Measurements from ENCODE around the gene SOX30. TPM values are rescaled to one million over a fixed set of nuclear protein-coding genes. Genes with fewer than 3 reads are reported as not detected.

SOX30 gene
- total RNA-seq, 3 donors from 2014 or later (not counting 1 experiment from before 2014, with no cell fraction given): 0.09 TPM; not detected in 2

GRCh38 chr5:157626831-157627230, 25.4 kb downstream of the SOX30 start:
- no peak for TF ChIP-seq CTCF (IDR thresholded peaks at IDR 0.05)
- H3K27ac Mint-ChIP-seq: no peak overlapping the region
- intact Hi-C loops (cut with micrococcal nuclease): no loop called here
- H3K27me3 ChIP-seq (ENCODE audit: control insufficient read depth, insufficient read depth, low read length): no peaks in the 10 kb centered on the region
- no peaks in the 10 kb centered on the region for H3K4me1 Mint-ChIP-seq
- H3K36me3 Mint-ChIP-seq: peaks cover 3% of the 10 kb centered on the region
- H3K36me3 ChIP-seq (ENCODE audit: control insufficient read depth, insufficient read depth, low read length): no peaks in the 10 kb centered on the region
- ATAC-seq: no peak
- DNase-seq: no peak
- H3K4me1 ChIP-seq (ENCODE audit: control insufficient read depth, insufficient read depth, low read length): no peaks in the 10 kb centered on the region
- H3K4me3 ChIP-seq (ENCODE audit: low read length): no peak overlapping the region
- H3K4me3 Mint-ChIP-seq: no peak overlapping the region
- H3K27me3 Mint-ChIP-seq (ENCODE audit: low read depth in 2 of 2): peaks cover 2 to 33% of the 10 kb centered on the region in 2 donors
- 96% methylated on average over 6 of the region's 6 CpGs for WGBS (ENCODE audit: insufficient coverage)
- H3K27ac ChIP-seq (ENCODE audit: low read length): no peak overlapping the region
- H3K9me3 ChIP-seq (ENCODE audit: control insufficient read depth, insufficient read depth, low read length): no peaks in the 10 kb centered on the region
- no peaks in the 10 kb centered on the region for H3K9me3 Mint-ChIP-seq

- Histone ChIP-seq H3K4me1 (ENCODE audit: control insufficient read depth, insufficient read depth, low read length) (no peaks in the 10 kb centered on the region), H3K27ac (ENCODE audit: low read length) (no peak overlapping the region), H3K9me3 (ENCODE audit: control insufficient read depth, insufficient read depth, low read length) (no peaks in the 10 kb centered on the region), H3K27me3 (ENCODE audit: control insufficient read depth, insufficient read depth, low read length) (no peaks in the 10 kb centered on the region), H3K4me3 (ENCODE audit: low read length) (no peak overlapping the region), H3K36me3 (ENCODE audit: control insufficient read depth, insufficient read depth, low read length) (no peaks in the 10 kb centered on the region)
- intact Hi-C loops (cut with micrococcal nuclease): no loop called here
- WGBS (ENCODE audit: insufficient coverage): 83% methylated on average over 1 of the region's 2 CpGs
- peaks cover 3 to 42% of the 10 kb centered on the region in 2 donors for H3K27me3 Mint-ChIP-seq (ENCODE audit: low read depth in 2 of 2)
- no peak overlapping the region for H3K27ac Mint-ChIP-seq
- H3K9me3 Mint-ChIP-seq: no peaks in the 10 kb centered on the region
- no peaks in the 10 kb centered on the region for H3K4me1 Mint-ChIP-seq
- H3K4me3 Mint-ChIP-seq: no peak overlapping the region
- peaks cover 11% of the 10 kb centered on the region for H3K36me3 Mint-ChIP-seq
- ATAC-seq: no peak
- DNase-seq: no peak
- no peak for TF ChIP-seq CTCF (IDR thresholded peaks at IDR 0.05)
These were observed 28.1 kb downstream of the SOX30 start for GRCh38 chr5:157624144-157624543.

GRCh38 chr5:157620776-157621175, 31.5 kb downstream of the SOX30 start:
- H3K9me3 Mint-ChIP-seq: no peaks in the 10 kb centered on the region

More at GRCh38 chr5:157620776-157621175, 31.5 kb downstream of the SOX30 start:
- no peaks in the 10 kb centered on the region for H3K4me1 Mint-ChIP-seq
- DNase-seq (no peak), ATAC-seq (no peak)
- no peak overlapping the region for H3K4me3 Mint-ChIP-seq
- H3K27ac Mint-ChIP-seq: no peak overlapping the region
- Histone ChIP-seq H3K36me3 (ENCODE audit: control insufficient read depth, insufficient read depth, low read length) (no peaks in the 10 kb centered on the region), H3K27ac (ENCODE audit: low read length) (no peak overlapping the region), H3K4me3 (ENCODE audit: low read length) (no peak overlapping the region), H3K9me3 (ENCODE audit: control insufficient read depth, insufficient read depth, low read length) (no peaks in the 10 kb centered on the region), H3K27me3 (ENCODE audit: control insufficient read depth, insufficient read depth, low read length) (no peaks in the 10 kb centered on the region), H3K4me1 (ENCODE audit: control insufficient read depth, insufficient read depth, low read length) (no peaks in the 10 kb centered on the region)
- intact Hi-C loops (cut with micrococcal nuclease): no loop called here
- H3K27me3 Mint-ChIP-seq (ENCODE audit: low read depth in 2 of 2): peaks cover 5 to 42% of the 10 kb centered on the region in 2 donors
- no peak for TF ChIP-seq CTCF (IDR thresholded peaks at IDR 0.05)
- peaks cover 11% of the 10 kb centered on the region for H3K36me3 Mint-ChIP-seq
